Keratinocyte (primary cell): ENCODE results near the gene SOX10. TPM values are rescaled to one million over a fixed set of nuclear protein-coding genes. Genes with fewer than 3 reads are reported as not detected.

ENCODE experiments used
- DNase-seq: peaks from one replicate; pipeline ENCODE4 v3.0.0-alpha.2; 2011; ENCODE audit warnings: low read depth, missing footprints, low spot score
- FAIRE-seq: peaks from 2 replicates; lab custom pipeline; 2011; peaks lifted over from hg19 to GRCh38; lab: Jason Lieb, UNC
- H2AFZ ChIP-seq: 2 replicates; pipeline ENCODE4 v1.6.0; 2012; ENCODE audit warnings: low read length, control low read depth, inconsistent platforms; ENCODE audit not compliant: control insufficient read depth
- H3K27ac ChIP-seq: 2 replicates; pipeline ENCODE4 v1.5.1; 2011; ENCODE audit warnings: low read length; ENCODE audit not compliant: control insufficient read depth, insufficient read depth
- H3K27me3 ChIP-seq: 3 replicates; pipeline ENCODE4 v1.6.0; 2011; ENCODE audit warnings: low read length; ENCODE audit not compliant: control insufficient read depth, insufficient read depth; ENCODE audit errors: extremely low read depth
- H3K36me3 ChIP-seq, 2 experiments: 2 replicates in 1 of 2; 3 replicates in 1 of 2; pipeline ENCODE4 v1.5.1; 2011; ENCODE audit warnings: low read length in 2 of 2, mild to moderate bottlenecking in 1 of 2; ENCODE audit not compliant: control insufficient read depth in 2 of 2, insufficient read depth in 2 of 2; ENCODE audit errors: extremely low read depth in 1 of 2
- H3K4me1 ChIP-seq: 3 replicates; pipeline ENCODE4 v1.5.1; 2011; ENCODE audit warnings: low read length; ENCODE audit not compliant: control insufficient read depth, insufficient read depth; ENCODE audit errors: extremely low read depth
- H3K4me2 ChIP-seq: 3 replicates; pipeline ENCODE4 v1.6.0; 2011; ENCODE audit warnings: low read depth, low read length; ENCODE audit not compliant: control insufficient read depth, insufficient read depth; ENCODE audit errors: extremely low read depth
- H3K4me3 ChIP-seq, 3 experiments: fragments of 200-600 bp in 1 of 3; sonication (generic) in 1 of 3; 2 replicates in 2 of 3; 3 replicates in 1 of 3; pipeline ENCODE4 v1.5.1; 2011 to 2016; ENCODE audit warnings: low read length in 3 of 3, mild to moderate bottlenecking in 3 of 3, control low read depth in 2 of 3, inconsistent platforms in 1 of 3, low read depth in 1 of 3, mixed read lengths in 1 of 3, mixed run types in 1 of 3, moderate library complexity in 1 of 3; ENCODE audit not compliant: control insufficient read depth in 2 of 3, insufficient read depth in 2 of 3; ENCODE audit errors: extremely low read depth in 1 of 3
- H3K79me2 ChIP-seq: 2 replicates; pipeline ENCODE4 v1.6.0; 2012; ENCODE audit warnings: low read length; ENCODE audit not compliant: control insufficient read depth, insufficient read depth
- H3K9ac ChIP-seq: 3 replicates; pipeline ENCODE4 v1.6.0; 2011; ENCODE audit warnings: low read length; ENCODE audit not compliant: control insufficient read depth, insufficient read depth; ENCODE audit errors: extremely low read depth
- H3K9me1 ChIP-seq: 3 replicates; pipeline ENCODE4 v1.6.0; 2011; ENCODE audit warnings: low read length; ENCODE audit not compliant: control insufficient read depth, insufficient read depth; ENCODE audit errors: extremely low read depth
- H3K9me3 ChIP-seq: 2 replicates; pipeline ENCODE4 v1.5.1; 2012; ENCODE audit warnings: low read depth, low read length; ENCODE audit not compliant: control insufficient read depth
- H4K20me1 ChIP-seq: 3 replicates; pipeline ENCODE4 v1.6.0; 2011; ENCODE audit warnings: low read length; ENCODE audit not compliant: control insufficient read depth, insufficient read depth; ENCODE audit errors: extremely low read depth
- EZH2 ChIP-seq: IDR thresholded peaks from one replicate; pipeline ENCODE4 v1.6.1; 2012; ENCODE audit warnings: inconsistent platforms, mild to moderate bottlenecking, low read length, moderate library complexity
- dilution Hi-C: fragments of 300-500 bp; cut with MboI; formaldehyde crosslinking; loops from one replicate; pipeline ENCODE4 v1.7.0; 2020; ENCODE audit warnings: low sequenced_read_pairs; ENCODE audit not compliant: extremely low pct_ligation_motif_present
- polyA plus RNA-seq, 5 experiments: library from polyadenylated mRNA; depleted of rRNA in 3 of 5; stranded (reverse) in 3 of 5; stranded (forward) in 1 of 5; unstranded in 1 of 5; fragments of >200 nt; gene quantifications; 1 replicate in 1 of 5; 2 replicates in 3 of 5; 3 replicates in 1 of 5; pipeline versions ENCODE4 v1.2.1 to v1.2.3, GENCODE V29; 2011 to 2012; ENCODE audit warnings: missing spikeins in 2 of 5, low read depth in 1 of 5, low replicate concordance in 1 of 5
- TF ChIP-seq, protein P1 (sequence below), 3 experiments: IDR thresholded peaks in 1 of 3; conservative IDR thresholded peaks in 1 of 3; optimal IDR thresholded peaks in 1 of 3; 2 replicates in 2 of 3; 3 replicates in 1 of 3; pipeline versions ENCODE3 to v1.5.1; 2011; ENCODE audit warnings: low read length in 3 of 3, mild to moderate bottlenecking in 3 of 3, moderate library complexity in 2 of 3, control low read depth in 1 of 3, inconsistent platforms in 1 of 3; ENCODE audit not compliant: insufficient read depth in 2 of 3; ENCODE audit errors: extremely low read depth in 1 of 3

Gene SOX10
- polyA plus RNA-seq, 1 donor (not counting 4 experiments of a cell fraction or from before 2014, with no cell fraction given), result not detected

DNA sequence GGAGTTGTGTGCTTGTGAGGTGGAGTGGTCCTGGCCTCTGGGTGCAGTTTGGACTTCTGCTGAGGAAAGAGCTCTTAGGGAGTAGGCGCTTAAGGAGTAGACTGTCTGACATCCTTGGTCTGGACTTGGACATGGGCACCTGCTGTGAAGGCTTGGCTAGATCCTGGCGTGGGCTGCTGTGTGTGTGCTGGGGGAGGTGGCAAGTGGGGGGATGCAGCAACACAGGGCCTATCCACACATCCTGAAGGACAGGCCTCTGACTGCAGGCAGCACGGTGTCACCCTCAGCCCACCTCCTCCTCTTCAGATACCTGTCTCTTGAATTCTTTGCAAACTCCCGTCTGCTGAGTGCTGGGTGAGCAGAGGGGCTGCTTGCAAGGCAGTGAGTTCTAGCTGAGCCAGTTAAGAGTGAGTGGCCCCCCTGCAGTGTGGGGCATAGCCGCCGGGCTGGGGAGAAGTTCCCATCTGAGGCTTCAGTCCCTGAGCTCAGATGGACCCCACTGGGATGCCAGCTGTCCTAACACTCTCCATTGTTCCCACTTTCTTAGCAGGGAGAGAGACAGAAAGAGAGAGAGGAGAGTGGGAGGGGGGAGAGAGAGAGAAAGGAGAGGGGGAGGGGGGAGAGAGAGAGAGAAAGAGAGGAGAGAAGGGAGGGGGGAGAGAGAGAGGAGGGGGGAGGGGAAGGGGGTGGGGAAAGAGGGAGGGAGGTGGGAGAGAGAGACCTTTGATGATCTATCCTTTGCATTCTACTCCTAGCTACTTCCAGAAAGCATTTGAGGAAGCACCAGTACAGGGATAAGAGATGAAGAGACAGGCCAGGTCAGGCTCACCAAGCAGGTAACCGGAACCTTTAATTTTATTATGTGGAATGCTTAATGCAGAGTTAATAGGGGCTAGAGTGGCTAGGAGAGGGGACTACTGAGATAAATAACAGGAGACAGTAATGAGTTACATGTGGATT lies 12.6 kb downstream of the SOX10 start:
- no peak for DNase-seq
- no peak overlapping the region for H3K4me2 ChIP-seq
- H3K9ac ChIP-seq, result no peak overlapping the region
- H2AFZ ChIP-seq, result no peak overlapping the region
- no peaks in the 10 kb centered on the region for H3K27me3 ChIP-seq
- peaks cover 7% of the 10 kb centered on the region for H3K4me1 ChIP-seq
- TF ChIP-seq EZH2, result no peak
- TF ChIP-seq, protein P1, sequence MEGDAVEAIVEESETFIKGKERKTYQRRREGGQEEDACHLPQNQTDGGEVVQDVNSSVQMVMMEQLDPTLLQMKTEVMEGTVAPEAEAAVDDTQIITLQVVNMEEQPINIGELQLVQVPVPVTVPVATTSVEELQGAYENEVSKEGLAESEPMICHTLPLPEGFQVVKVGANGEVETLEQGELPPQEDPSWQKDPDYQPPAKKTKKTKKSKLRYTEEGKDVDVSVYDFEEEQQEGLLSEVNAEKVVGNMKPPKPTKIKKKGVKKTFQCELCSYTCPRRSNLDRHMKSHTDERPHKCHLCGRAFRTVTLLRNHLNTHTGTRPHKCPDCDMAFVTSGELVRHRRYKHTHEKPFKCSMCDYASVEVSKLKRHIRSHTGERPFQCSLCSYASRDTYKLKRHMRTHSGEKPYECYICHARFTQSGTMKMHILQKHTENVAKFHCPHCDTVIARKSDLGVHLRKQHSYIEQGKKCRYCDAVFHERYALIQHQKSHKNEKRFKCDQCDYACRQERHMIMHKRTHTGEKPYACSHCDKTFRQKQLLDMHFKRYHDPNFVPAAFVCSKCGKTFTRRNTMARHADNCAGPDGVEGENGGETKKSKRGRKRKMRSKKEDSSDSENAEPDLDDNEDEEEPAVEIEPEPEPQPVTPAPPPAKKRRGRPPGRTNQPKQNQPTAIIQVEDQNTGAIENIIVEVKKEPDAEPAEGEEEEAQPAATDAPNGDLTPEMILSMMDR (optimal IDR thresholded peaks at IDR 0.05 in 1 of 3, IDR thresholded peaks at IDR 0.05 in 1 of 3, conservative IDR thresholded peaks at IDR 0.05 in 1 of 3; ENCODE audit: extremely low read depth in 1 of 3, insufficient read depth in 2 of 3, low read length in 3 of 3), result no peak
- no peaks in the 10 kb centered on the region for H4K20me1 ChIP-seq
- no peak overlapping the region for H3K27ac ChIP-seq
- FAIRE-seq, result no peak
- peaks cover 11 to 21% of the 10 kb centered on the region in 2 experiments for H3K36me3 ChIP-seq
- no peaks in the 10 kb centered on the region for H3K9me3 ChIP-seq
- dilution Hi-C loops, result no loop called here
- H3K79me2 ChIP-seq, result no peaks in the 10 kb centered on the region
- no peak overlapping the region for H3K4me3 ChIP-seq
- peaks cover 3% of the 10 kb centered on the region for H3K9me1 ChIP-seq

- H3K4me1 ChIP-seq, result peaks cover 7% of the 10 kb centered on the region
- H2AFZ ChIP-seq, result no peak overlapping the region
- H3K36me3 ChIP-seq, result peaks cover 17 to 26% of the 10 kb centered on the region in 2 experiments
- no peak overlapping the region for H3K9ac ChIP-seq
- DNase-seq (no peak), FAIRE-seq (no peak)
- H4K20me1 ChIP-seq, result no peaks in the 10 kb centered on the region
- dilution Hi-C loops, result no loop called here
- no peaks in the 10 kb centered on the region for H3K79me2 ChIP-seq
- H3K9me3 ChIP-seq, result no peaks in the 10 kb centered on the region
- H3K4me3 ChIP-seq, result no peak overlapping the region
- TF ChIP-seq, protein P1 (optimal IDR thresholded peaks at IDR 0.05 in 1 of 3, IDR thresholded peaks at IDR 0.05 in 1 of 3, conservative IDR thresholded peaks at IDR 0.05 in 1 of 3; ENCODE audit: extremely low read depth in 1 of 3, insufficient read depth in 2 of 3, low read length in 3 of 3), result no peak
- no peak for TF ChIP-seq EZH2
- no peaks in the 10 kb centered on the region for H3K27me3 ChIP-seq
- no peak overlapping the region for H3K27ac ChIP-seq
- H3K9me1 ChIP-seq, result no peaks in the 10 kb centered on the region
- no peak overlapping the region for H3K4me2 ChIP-seq
Observed at GRCh38 chr22:37970864-37971263, 13.5 kb downstream of the SOX10 start.
